ENCODE data around the gene KCTD6. TPM values are rescaled to one million over a fixed set of nuclear protein-coding genes. Genes with fewer than 3 reads are reported as not detected.

The KCTD6 gene
- total and polyA plus RNA-seq, 3 donors from 2014 or later = 9.5 to 19.8 (median 14.9) TPM

DNA sequence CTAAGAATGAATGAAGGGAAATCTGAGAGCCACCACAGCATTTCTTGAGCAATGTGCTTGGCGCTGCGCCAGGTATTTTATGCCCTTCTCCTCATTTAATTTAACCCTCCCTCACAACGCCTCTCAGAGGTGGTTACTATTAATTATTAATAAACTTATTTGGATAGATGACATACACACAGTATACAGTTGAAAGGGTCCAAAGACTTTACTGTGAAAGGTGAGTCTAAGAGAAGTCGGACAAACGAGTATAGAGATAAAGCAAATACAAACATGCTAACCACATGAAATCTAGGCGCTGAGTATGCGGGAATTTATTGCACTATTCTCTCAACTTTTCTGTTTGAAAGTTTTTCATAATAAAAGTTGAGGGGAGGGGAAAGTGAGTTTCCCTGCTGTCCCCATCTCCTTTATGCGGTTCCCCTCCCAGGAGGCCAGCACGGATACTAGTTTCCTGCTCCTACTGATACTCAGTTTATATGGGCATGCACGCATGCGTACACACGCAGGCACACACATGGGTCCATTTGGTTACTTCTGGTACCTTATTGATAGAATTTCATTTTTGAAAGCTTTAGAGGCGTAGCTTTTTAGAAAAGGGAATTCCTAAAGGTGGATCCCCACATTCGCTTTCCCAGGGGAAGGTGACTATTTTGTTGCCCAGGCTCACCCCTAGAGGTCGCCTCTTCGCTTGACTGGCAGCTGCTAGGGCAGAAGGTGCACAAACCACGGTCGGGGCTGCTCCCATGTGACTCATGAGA lies 28.5 kb upstream of the KCTD6 start:
- DNase-seq = peak; percentile 75
- intact Hi-C loops (cut with DNase I; ENCODE audit: low total_unique reads) = no loop called here
- 21 to 34% methylated on average over 18 of the region's 18 CpGs for WGBS, 2 donors
- H3K36me3 ChIP-seq (ENCODE audit: low read depth, missing control alignments) = no peaks in the 10 kb centered on the region
- no peaks in the 10 kb centered on the region for H3K9me3 ChIP-seq
- TF ChIP-seq, protein P1, sequence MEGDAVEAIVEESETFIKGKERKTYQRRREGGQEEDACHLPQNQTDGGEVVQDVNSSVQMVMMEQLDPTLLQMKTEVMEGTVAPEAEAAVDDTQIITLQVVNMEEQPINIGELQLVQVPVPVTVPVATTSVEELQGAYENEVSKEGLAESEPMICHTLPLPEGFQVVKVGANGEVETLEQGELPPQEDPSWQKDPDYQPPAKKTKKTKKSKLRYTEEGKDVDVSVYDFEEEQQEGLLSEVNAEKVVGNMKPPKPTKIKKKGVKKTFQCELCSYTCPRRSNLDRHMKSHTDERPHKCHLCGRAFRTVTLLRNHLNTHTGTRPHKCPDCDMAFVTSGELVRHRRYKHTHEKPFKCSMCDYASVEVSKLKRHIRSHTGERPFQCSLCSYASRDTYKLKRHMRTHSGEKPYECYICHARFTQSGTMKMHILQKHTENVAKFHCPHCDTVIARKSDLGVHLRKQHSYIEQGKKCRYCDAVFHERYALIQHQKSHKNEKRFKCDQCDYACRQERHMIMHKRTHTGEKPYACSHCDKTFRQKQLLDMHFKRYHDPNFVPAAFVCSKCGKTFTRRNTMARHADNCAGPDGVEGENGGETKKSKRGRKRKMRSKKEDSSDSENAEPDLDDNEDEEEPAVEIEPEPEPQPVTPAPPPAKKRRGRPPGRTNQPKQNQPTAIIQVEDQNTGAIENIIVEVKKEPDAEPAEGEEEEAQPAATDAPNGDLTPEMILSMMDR (IDR thresholded peaks at IDR 0.05) = peak in 2 of 3 experiments; percentile 47 to 60
- TF ChIP-seq POLR2A (IDR thresholded peaks at IDR 0.05) = no peak
- no peak overlapping the region for H3K27ac ChIP-seq
- peaks cover 6% of the 10 kb centered on the region for H3K4me1 ChIP-seq
- H3K4me3 ChIP-seq = no peak overlapping the region
- H3K27me3 ChIP-seq = no peaks in the 10 kb centered on the region

DNA sequence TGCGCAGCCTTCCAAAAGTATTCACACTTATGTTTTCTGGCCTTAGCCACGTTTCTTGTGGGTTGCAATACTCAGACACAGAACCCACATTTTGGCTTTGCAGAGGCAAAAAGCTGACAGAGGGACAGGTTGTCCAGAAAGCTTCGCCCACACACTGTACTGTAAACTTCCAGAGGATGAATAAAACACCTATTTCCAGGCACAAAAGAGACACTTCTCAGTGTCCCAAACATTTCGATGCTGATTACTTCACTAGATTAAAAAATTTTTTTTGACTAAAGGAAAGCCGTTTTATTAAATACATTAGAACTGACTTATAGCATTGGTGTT lies 28.0 kb upstream of the KCTD6 start:
- H3K4me3 ChIP-seq = no peak overlapping the region
- peaks cover 6% of the 10 kb centered on the region for H3K4me1 ChIP-seq
- intact Hi-C loops (cut with DNase I; ENCODE audit: low total_unique reads) = no loop called here
- no peaks in the 10 kb centered on the region for H3K9me3 ChIP-seq
- TF ChIP-seq, protein P1 (IDR thresholded peaks at IDR 0.05) = peak in 1 of 3 experiments; percentile 10
- TF ChIP-seq POLR2A (IDR thresholded peaks at IDR 0.05) = no peak
- H3K27ac ChIP-seq = no peak overlapping the region
- H3K36me3 ChIP-seq (ENCODE audit: low read depth, missing control alignments) = no peaks in the 10 kb centered on the region
- no peaks in the 10 kb centered on the region for H3K27me3 ChIP-seq
- no peak for DNase-seq
- 24 to 37% methylated on average over 5 of the region's 5 CpGs for WGBS, 2 donors

- DNase-seq = no peak
- H3K9me3 ChIP-seq = no peaks in the 10 kb centered on the region
- no peak overlapping the region for H3K27ac ChIP-seq
- 82% methylated on average over 3 of the region's 3 CpGs for WGBS, 2 donors
- H3K36me3 ChIP-seq (ENCODE audit: low read depth, missing control alignments) = no peaks in the 10 kb centered on the region
- peaks cover 6% of the 10 kb centered on the region for H3K4me1 ChIP-seq
- no peak overlapping the region for H3K4me3 ChIP-seq
- intact Hi-C loops (cut with DNase I; ENCODE audit: low total_unique reads) = no loop called here
- no peak for TF ChIP-seq POLR2A (IDR thresholded peaks at IDR 0.05)
- TF ChIP-seq, protein P1 (IDR thresholded peaks at IDR 0.05) = no peak
- no peaks in the 10 kb centered on the region for H3K27me3 ChIP-seq
Measured at GRCh38 chr3:58464866-58465265, 27.0 kb upstream of the KCTD6 start.

- no peak for DNase-seq
- 84 to 85% methylated on average over 4 of the region's 4 CpGs for WGBS, 2 donors
- TF ChIP-seq POLR2A (IDR thresholded peaks at IDR 0.05) = no peak
- TF ChIP-seq, protein P1 (IDR thresholded peaks at IDR 0.05) = no peak
- Histone ChIP-seq H3K9me3 (no peaks in the 10 kb centered on the region), H3K4me3 (no peak overlapping the region), H3K27me3 (no peaks in the 10 kb centered on the region), H3K27ac (no peak overlapping the region), H3K4me1 (peaks cover 6% of the 10 kb centered on the region), H3K36me3 (ENCODE audit: low read depth, missing control alignments) (no peaks in the 10 kb centered on the region)
- intact Hi-C loops (cut with DNase I; ENCODE audit: low total_unique reads) = no loop called here
Measured at GRCh38 chr3:58466899-58467563, 24.9 kb upstream of the KCTD6 start.

All from testis (tissue), 3 donors.